HepG2 (cell line): Measurements from ENCODE around the gene ACADSB. TPM values are rescaled to one million over a fixed set of nuclear protein-coding genes. Genes with fewer than 3 reads are reported as not detected.

Experiments used
- ATAC-seq: fragments of 200-7000 bp; cut with Tn5 transposase; 3 replicates; pipeline ENCODE4 v1.9.1; 2020; ENCODE audit warnings: mild to moderate bottlenecking, moderate library complexity
- BruUV-seq: library from RNA; stranded (reverse); fragments of 400-500 nt; replicated peaks from 2 replicates; lab custom pipeline; 2021; lab: Mats Ljungman, UMichigan
- CTCF ChIA-PET: fragments of 300-600 bp; formaldehyde crosslinking; extraction: SDS; loops from one replicate; lab custom pipeline; 2021; ENCODE audit warnings: low total read pairs, inconsistent platforms, low intra/inter-chr PET ratio; lab: Yijun Ruan, JAX
- POLR2A ChIA-PET: fragments of 350-600 bp; sonication (Branson Sonifier 250); formaldehyde crosslinking; loops from one replicate; lab custom pipeline; 2020; ENCODE audit warnings: antibody characterized with exemption, inconsistent platforms; lab: Yijun Ruan, JAX
- DNase-seq: peaks from one replicate; pipeline ENCODE4 v3.0.0-alpha.2; 2015; ENCODE audit warnings: low spot score
- FAIRE-seq: peaks from 3 replicates; lab custom pipeline; 2011; peaks lifted over from hg19 to GRCh38; lab: Jason Lieb, UNC
- H2AFZ ChIP-seq: one replicate; pipeline ENCODE4 v1.6.1; 2011; ENCODE audit warnings: low read length, inconsistent platforms
- H3K27ac ChIP-seq: fragments of 300-600 bp; 3 replicates; pipeline ENCODE4 v1.8.0; 2011; ENCODE audit warnings: mixed run types, mild to moderate bottlenecking, mixed read lengths, low read length, inconsistent platforms; ENCODE audit not compliant: insufficient read depth; ENCODE audit errors: extremely low read length
- H3K27me3 ChIP-seq, 2 experiments: fragments of 200-600 bp in 1 of 2; 2 replicates in 1 of 2; 3 replicates in 1 of 2; pipeline versions ENCODE4 v1.6.0 to v1.8.0; 2011; ENCODE audit warnings: low read length in 2 of 2, mild to moderate bottlenecking in 2 of 2, moderate library complexity in 2 of 2, inconsistent platforms in 1 of 2; ENCODE audit not compliant: insufficient read depth in 2 of 2, control insufficient read depth in 1 of 2
- H3K36me3 ChIP-seq, 2 experiments: fragments of 200-600 bp in 1 of 2; replicated peaks in 1 of 2; 2 replicates in 1 of 2; 3 replicates in 1 of 2; pipeline versions ENCODE4 v1.5.1 to v1.8.0; 2011; ENCODE audit warnings: low read length in 2 of 2, inconsistent platforms in 1 of 2; ENCODE audit not compliant: insufficient read depth in 2 of 2, control insufficient read depth in 1 of 2
- H3K4me1 ChIP-seq: 2 replicates; pipeline ENCODE4 v1.5.1; 2012; ENCODE audit warnings: low read length, inconsistent platforms; ENCODE audit not compliant: insufficient read depth
- H3K4me2 ChIP-seq: 2 replicates; pipeline ENCODE4 v1.6.0; 2011; ENCODE audit warnings: low read depth, low read length, inconsistent platforms
- H3K4me3 ChIP-seq, 3 experiments: fragments of 200-600 bp in 1 of 3; sonication (generic), shearing (Covaris generic) in 1 of 3; replicated peaks in 1 of 3; 2 replicates each; pipeline ENCODE4 v1.5.1; 2011 to 2016; ENCODE audit warnings: low read length in 3 of 3, inconsistent platforms in 2 of 3, low read depth in 2 of 3, mild to moderate bottlenecking in 2 of 3, control low read depth in 1 of 3, mixed read lengths in 1 of 3; ENCODE audit not compliant: insufficient read depth in 1 of 3
- H3K79me2 ChIP-seq: one replicate; pipeline ENCODE4 v1.6.1; 2011; ENCODE audit warnings: low read length, inconsistent platforms; ENCODE audit not compliant: insufficient read depth
- H3K9ac ChIP-seq: 2 replicates; pipeline ENCODE4 v1.6.0; 2011; ENCODE audit warnings: mild to moderate bottlenecking, low read depth, low read length, inconsistent platforms; ENCODE audit not compliant: insufficient read depth
- H3K9me3 ChIP-seq: 2 replicates; pipeline ENCODE4 v1.5.1; 2012; ENCODE audit warnings: mild to moderate bottlenecking, low read length
- H4K20me1 ChIP-seq: 2 replicates; pipeline ENCODE4 v1.6.0; 2011; ENCODE audit warnings: inconsistent platforms, mild to moderate bottlenecking, low read length, moderate library complexity; ENCODE audit not compliant: insufficient read depth
- GFI1 ChIP-seq: sonication (generic); formaldehyde crosslinking; IDR thresholded peaks from 2 replicates; pipeline ENCODE4 v1.5.0; 2020; ENCODE audit warnings: missing genetic modification reagents, mild to moderate bottlenecking, borderline replicate concordance
- MAFF ChIP-seq: IDR thresholded peaks from 2 replicates; pipeline ENCODE4 v1.6.1; 2011; ENCODE audit warnings: low read depth, low read length, improper control_type of control experiment
- MAFK ChIP-seq, 2 experiments: IDR thresholded peaks in 1 of 2; conservative IDR thresholded peaks in 1 of 2; 2 replicates each; pipeline ENCODE4 v1.6.1; 2011; ENCODE audit warnings: improper control_type of control experiment in 2 of 2, low read length in 2 of 2
- MBD4 ChIP-seq: IDR thresholded peaks from 2 replicates; pipeline ENCODE4 v1.6.1; 2012; ENCODE audit warnings: low read length, inconsistent platforms, borderline replicate concordance
- MBNL3 ChIP-seq: fragments of 250-450 bp; sonication (Bioruptor Pico); conservative IDR thresholded peaks from 2 replicates; pipeline ENCODE4 v1.8.0; 2022; ENCODE audit warnings: mild to moderate bottlenecking, inconsistent platforms
- NCOA2 ChIP-seq: sonication (generic); formaldehyde crosslinking; IDR thresholded peaks from 2 replicates; pipeline ENCODE4 v1.8.0; 2022; ENCODE audit warnings: inconsistent platforms
- ZNF292 ChIP-seq: sonication (generic); formaldehyde crosslinking; IDR thresholded peaks from 2 replicates; pipeline ENCODE4 v1.8.1; 2022; ENCODE audit warnings: mild to moderate bottlenecking, low read depth, missing genetic modification reagents, borderline replicate concordance
- ZNF768 ChIP-seq: sonication (generic); formaldehyde crosslinking; IDR thresholded peaks from 2 replicates; pipeline ENCODE4 v1.4.0; 2020; ENCODE audit warnings: missing genetic modification reagents
- ZNF790 ChIP-seq: sonication (generic); formaldehyde crosslinking; IDR thresholded peaks from 2 replicates; pipeline ENCODE4 v1.8.0; 2022; ENCODE audit warnings: missing genetic modification reagents, mild to moderate bottlenecking, borderline replicate concordance
- WGBS: methylation state at CpG from one replicate; pipeline ENCODE4 v1.1.6; 2017; ENCODE audit warnings: low lambda C conversion rate; 5-methylcytosine and 5-hydroxymethylcytosine counted together
- in situ Hi-C: cut with HindIII; loops from 2 replicates; pipeline ENCODE4 v1.10.0; 2017; ENCODE audit warnings: low pct_unique_long_range_greater_than_20kb; ENCODE audit not compliant: extremely low pct_ligation_motif_present
- intact Hi-C: fragments of 100-400 bp; cut with micrococcal nuclease; formaldehyde crosslinking; loops from one replicate; pipeline ENCODE4 v1.10.0; 2022; ENCODE audit not compliant: unreplicated experiment
- polyA plus RNA-seq, 8 experiments: library from polyadenylated mRNA; depleted of rRNA in 3 of 8; stranded (reverse) in 7 of 8; unstranded in 1 of 8; fragments of >200 nt; fragmentation: Illumina TruSeq in 4 of 8; extraction: Trizol in 4 of 8; gene quantifications; 2 replicates each; pipeline versions ENCODE4 v1.2.1 to v1.2.3, GENCODE V29; 2011 to 2016; ENCODE audit warnings: low read depth in 4 of 8, missing spikeins in 1 of 8, mixed read lengths in 1 of 8; ENCODE audit not compliant: insufficient read depth in 1 of 8
- total RNA-seq, 5 experiments: library from RNA; depleted of rRNA; stranded (reverse); fragments of >200 nt; fragmentation: Illumina TruSeq; extraction: Trizol; gene quantifications; 2 replicates each; pipeline ENCODE4 v1.2.3, GENCODE V29; 2016; ENCODE audit warnings: low read depth in 1 of 5

ACADSB gene
- total and polyA plus RNA-seq, 2 of the 13 experiments (the other 11 are each of a cell fraction or from before 2014, with no cell fraction given): 80.0 to 87.6 TPM

DNA sequence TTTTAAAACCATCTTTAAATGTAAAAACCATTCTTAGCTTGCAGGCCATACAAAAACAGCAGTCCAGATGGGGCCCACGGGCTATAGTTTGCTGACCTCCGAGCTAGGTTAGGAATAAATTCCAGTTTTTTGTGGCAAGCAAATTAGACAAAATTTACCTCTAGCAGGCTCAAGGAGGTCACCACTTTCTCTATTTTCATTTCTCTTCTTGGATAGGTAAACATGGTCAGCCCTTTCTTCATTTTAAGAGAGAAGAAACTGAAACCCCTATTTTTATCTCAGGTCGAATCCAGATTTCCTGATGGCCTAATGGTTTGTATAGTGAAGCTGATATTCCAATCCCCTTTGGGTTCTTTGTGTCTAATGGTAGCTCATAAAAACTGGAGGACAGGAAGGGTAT, 10.9 kb upstream of the ACADSB start (continued):
- TF ChIP-seq ZNF768 (CRISPR knock-in tag): no peak
- no peak for TF ChIP-seq ZNF790 (CRISPR knock-in tag)
- TF ChIP-seq NCOA2: no peak
- TF ChIP-seq MBD4: no peak

DNA sequence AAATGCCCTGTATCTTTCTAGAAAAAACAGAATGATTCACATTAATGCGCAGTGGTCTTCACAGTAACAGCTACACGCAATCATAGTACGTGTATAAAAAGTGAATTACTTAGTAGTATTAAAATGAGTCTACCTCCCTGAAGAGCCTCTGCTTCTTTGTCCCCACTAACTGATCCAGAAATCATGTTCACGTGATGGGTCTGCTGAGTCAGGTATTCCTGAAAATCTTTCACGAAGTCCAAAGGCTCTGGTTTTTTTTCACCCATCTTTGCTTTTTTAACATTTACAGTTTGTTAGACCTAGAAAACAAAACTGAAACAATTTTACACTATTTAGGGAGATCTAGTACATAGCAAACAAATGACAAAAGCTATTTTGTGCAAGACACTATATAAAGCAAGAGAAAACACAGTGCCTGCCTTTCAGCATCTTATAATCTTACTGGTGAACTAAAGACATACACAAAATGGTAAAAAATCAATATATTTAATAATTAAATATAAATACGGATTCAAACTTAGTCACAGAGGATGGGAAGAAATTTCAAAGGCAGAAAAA, 10.4 kb upstream of the ACADSB start:
- in situ Hi-C loops: no loop called here
- ATAC-seq (no peak), DNase-seq (no peak), FAIRE-seq (no peak)
- H2AFZ ChIP-seq: no peak overlapping the region
- no peak overlapping the region for H3K27ac ChIP-seq
- ChIA-PET POLR2A (interaction anchor here (2.2 kb wide), 1 partner anchor 9 kb away, joined by 9 read pairs; no protein-coding TSS in a partner anchor), CTCF (no interaction called here)
- BruUV-seq: no TSS peak
- intact Hi-C loops: no loop called here
- H3K79me2 ChIP-seq: peaks cover 44% of the 10 kb centered on the region
- H3K4me3 ChIP-seq: no peak overlapping the region
- no peak for TF ChIP-seq MBNL3 (CRISPR knock-in tag)
- peak; percentile 56 for TF ChIP-seq MAFF
- TF ChIP-seq GFI1: no peak
- peak; percentile 58 to 78 for TF ChIP-seq MAFK (conservative IDR thresholded peaks at IDR 0.05 in 1 of 2, IDR thresholded peaks at IDR 0.05 in 1 of 2; ENCODE audit: low read length in 2 of 2)
- no peak for TF ChIP-seq ZNF292
- H3K9me3 ChIP-seq: no peaks in the 10 kb centered on the region
- no peak overlapping the region for H3K9ac ChIP-seq
- H3K27me3 ChIP-seq: no peaks in the 10 kb centered on the region
- 97% methylated on average over 6 of the region's 6 CpGs for WGBS
- H3K4me1 ChIP-seq: peaks cover 13% of the 10 kb centered on the region; the same call in 1 of the 2 replicates
- no peak overlapping the region for H3K4me2 ChIP-seq
- H4K20me1 ChIP-seq: peaks cover 18% of the 10 kb centered on the region
- peaks cover 18 to 49% of the 10 kb centered on the region in 2 experiments for H3K36me3 ChIP-seq
